K562 (cell line): ENCODE data around the gene RORB. TPM values are rescaled to one million over a fixed set of nuclear protein-coding genes. Genes with fewer than 3 reads are reported as not detected.

Source experiments
- ATAC-seq: fragments of 200-7000 bp; cut with Tn5 transposase; 3 replicates; pipeline ENCODE4 v1.9.1; 2020; ENCODE audit warnings: moderate library complexity
- BruUV-seq: library from RNA; stranded (reverse); fragments of 400-500 nt; replicated peaks from 2 replicates; lab custom pipeline; 2021; lab: Mats Ljungman, UMichigan
- CTCF ChIA-PET: fragments of 300-600 bp; formaldehyde crosslinking; extraction: SDS; loops from one replicate; lab custom pipeline; 2021; ENCODE audit warnings: low intra/inter-chr PET ratio; lab: Yijun Ruan, JAX
- POLR2A ChIA-PET: fragments of 300-600, 350-650 bp; sonication (Branson Sonifier 250); formaldehyde crosslinking; extraction: SDS; loops from one replicate; lab custom pipeline; 2021; ENCODE audit warnings: antibody characterized with exemption, inconsistent platforms; lab: Yijun Ruan, JAX
- DNase-seq, 4 experiments: peaks; one replicate each; pipeline versions ENCODE4 v3.0.0 to v3.0.0-alpha.2; 2011 to 2018; ENCODE audit warnings: low spot score in 3 of 4, mixed read lengths in 3 of 4; ENCODE audit errors: extremely low read depth in 1 of 4
- FAIRE-seq: peaks from 2 replicates; lab custom pipeline; 2011; peaks lifted over from hg19 to GRCh38; lab: Jason Lieb, UNC
- H2AFZ ChIP-seq: 2 replicates; pipeline ENCODE4 v1.6.0; 2011; ENCODE audit warnings: low read depth, low read length, control low read depth, inconsistent platforms
- H3K27ac ChIP-seq: fragments of 200-600 bp; 3 replicates; pipeline ENCODE4 v1.8.0; 2011; ENCODE audit warnings: low read depth, mild to moderate bottlenecking, control low read depth, inconsistent platforms, low read length, moderate library complexity, mixed read lengths; ENCODE audit errors: extremely low read depth
- H3K27me3 ChIP-seq, 2 experiments: fragments of 300-600 bp in 1 of 2; 2 replicates in 1 of 2; 3 replicates in 1 of 2; pipeline versions ENCODE4 v1.6.0 to v1.8.0; 2011; ENCODE audit warnings: inconsistent platforms in 2 of 2, low read length in 2 of 2, mild to moderate bottlenecking in 1 of 2, mixed read lengths in 1 of 2, moderate library complexity in 1 of 2; ENCODE audit not compliant: control insufficient read depth in 2 of 2, insufficient read depth in 2 of 2
- H3K36me3 ChIP-seq: fragments of 300-600 bp; 3 replicates; pipeline ENCODE4 v1.8.0; 2011; ENCODE audit warnings: mild to moderate bottlenecking, low read length, inconsistent platforms; ENCODE audit not compliant: control insufficient read depth, insufficient read depth
- H3K4me1 ChIP-seq, 2 experiments: fragments of 200-600 bp in 1 of 2; replicated peaks in 1 of 2; 2 replicates in 1 of 2; 3 replicates in 1 of 2; pipeline versions ENCODE4 v1.5.1 to v1.8.0; 2011; ENCODE audit warnings: inconsistent platforms in 2 of 2, low read length in 2 of 2, mild to moderate bottlenecking in 1 of 2, mixed read lengths in 1 of 2, moderate library complexity in 1 of 2; ENCODE audit not compliant: control insufficient read depth in 2 of 2, insufficient read depth in 2 of 2
- H3K4me2 ChIP-seq: 2 replicates; pipeline ENCODE4 v1.6.1; 2011; ENCODE audit warnings: low read length, control low read depth, inconsistent platforms, mixed read lengths; ENCODE audit not compliant: insufficient read depth
- H3K4me3 ChIP-seq: fragments of 200-600 bp; sonication (generic), shearing (Covaris generic); 2 replicates; pipeline ENCODE4 v1.5.1; 2016; ENCODE audit warnings: control low read depth, inconsistent platforms
- H3K79me2 ChIP-seq: fragments of 200-600 bp; 3 replicates; pipeline ENCODE4 v1.8.0; 2011; ENCODE audit warnings: low read length, inconsistent platforms; ENCODE audit not compliant: control insufficient read depth, insufficient read depth
- H3K9ac ChIP-seq, 2 experiments: 2 replicates each; pipeline versions ENCODE4 v1.6.0 to v1.6.1; 2011; ENCODE audit warnings: low read depth in 2 of 2, low read length in 2 of 2, control low read depth in 1 of 2, inconsistent platforms in 1 of 2, mild to moderate bottlenecking in 1 of 2, mixed read lengths in 1 of 2; ENCODE audit not compliant: insufficient read depth in 1 of 2
- H3K9me1 ChIP-seq: one replicate; pipeline ENCODE4 v1.6.0; 2011; ENCODE audit warnings: inconsistent platforms, mild to moderate bottlenecking, low read length, moderate library complexity; ENCODE audit not compliant: control insufficient read depth, insufficient read depth
- H3K9me3 ChIP-seq: replicated peaks from 2 replicates; pipeline ENCODE4 v1.5.1; 2011; ENCODE audit warnings: low read depth, low read length, inconsistent platforms; ENCODE audit not compliant: control insufficient read depth, insufficient read depth
- H4K20me1 ChIP-seq: replicated peaks from 2 replicates; pipeline ENCODE4 v1.6.1; 2011; ENCODE audit warnings: low read length, inconsistent platforms, mixed read lengths; ENCODE audit not compliant: control insufficient read depth, insufficient read depth
- CREBBP ChIP-seq: IDR thresholded peaks from one replicate; pipeline ENCODE4 v1.6.1; 2012; ENCODE audit warnings: low read depth, mild to moderate bottlenecking, control low read depth, inconsistent platforms, low read length
- FOXA3 ChIP-seq, 2 experiments: fragments of 450-650 bp in 1 of 2; sonication (generic) in 1 of 2; formaldehyde crosslinking; IDR thresholded peaks in 1 of 2; conservative IDR thresholded peaks in 1 of 2; 2 replicates each; pipeline versions ENCODE4 v1.4.0 to v1.8.0; 2020 to 2022; ENCODE audit warnings: mild to moderate bottlenecking in 2 of 2, missing genetic modification reagents in 1 of 2
- HIVEP1 ChIP-seq: fragments of 250-450 bp; sonication (Bioruptor Pico); IDR thresholded peaks from 2 replicates; pipeline ENCODE4 v1.4.0; 2020; ENCODE audit warnings: mild to moderate bottlenecking
- HNRNPLL ChIP-seq: fragments of 200-400 bp; formaldehyde crosslinking; IDR thresholded peaks from 2 replicates; pipeline ENCODE4 v1.6.1; 2017; ENCODE audit warnings: low read length, low read depth, mild to moderate bottlenecking; ENCODE audit not compliant: poor library complexity, severe bottlenecking
- MCM5 ChIP-seq: fragments of 450-650 bp; IDR thresholded peaks from 2 replicates; pipeline ENCODE4 v1.6.1; 2016; ENCODE audit warnings: low read depth
- NR3C1 ChIP-seq: sonication (generic); formaldehyde crosslinking; IDR thresholded peaks from 2 replicates; pipeline ENCODE4 v1.8.1; 2022; ENCODE audit warnings: missing genetic modification reagents
- RBM39 ChIP-seq: fragments of 200-400 bp; formaldehyde crosslinking; optimal IDR thresholded peaks from 2 replicates; pipeline ENCODE3; 2018; ENCODE audit warnings: low read depth, low read length
- SAFB2 ChIP-seq: fragments of 200-400 bp; formaldehyde crosslinking; IDR thresholded peaks from 2 replicates; pipeline ENCODE4 v1.6.1; 2018; ENCODE audit warnings: borderline replicate concordance, low read length, low read depth, moderate library complexity; ENCODE audit not compliant: severe bottlenecking
- TARDBP ChIP-seq: fragments of 450-650 bp; IDR thresholded peaks from 2 replicates; pipeline ENCODE4 v1.6.1; 2016
- TRIM28 ChIP-seq: fragments of 450-650 bp; IDR thresholded peaks from 2 replicates; pipeline ENCODE4 v1.6.1; 2017
- ZBED1 ChIP-seq: IDR thresholded peaks from 2 replicates; pipeline ENCODE4 v1.6.1; 2014
- ZFX ChIP-seq: sonication (generic); formaldehyde crosslinking; IDR thresholded peaks from 2 replicates; pipeline ENCODE4 v1.8.0; 2022; ENCODE audit warnings: mild to moderate bottlenecking, missing genetic modification reagents, moderate library complexity
- ZKSCAN1 ChIP-seq: fragments of 150-350 bp; IDR thresholded peaks from 2 replicates; pipeline ENCODE4 v1.6.1; 2016; ENCODE audit warnings: low read depth, low read length
- ZNF197 ChIP-seq: fragments of 200-800 bp; sonication (Bioruptor generic); IDR thresholded peaks from 2 replicates; pipeline ENCODE4 v1.6.1; 2016; ENCODE audit warnings: low read depth, missing genetic modification characterization, missing compliant biosample characterization
- ZNF778 ChIP-seq: fragments of 450-650 bp; formaldehyde crosslinking; IDR thresholded peaks from 2 replicates; pipeline ENCODE4 v1.4.0; 2020; ENCODE audit warnings: mild to moderate bottlenecking, moderate library complexity
- ZSCAN29 ChIP-seq: fragments of 450-650 bp; IDR thresholded peaks from 2 replicates; pipeline ENCODE4 v1.6.1; 2017
- WGBS: fragments of 100-300 bp; shearing (Covaris generic); methylation state at CpG from one replicate; pipeline ENCODE4 v1.1.6; 2016; ENCODE audit warnings: low coverage, mixed read lengths; ENCODE audit not compliant: insufficient coverage; ENCODE audit errors: missing lambda C conversion rate; 5-methylcytosine and 5-hydroxymethylcytosine counted together
- in situ Hi-C: fragments of 300-500 bp; cut with MboI; formaldehyde crosslinking; loops from 4 replicates; pipeline ENCODE4 v1.15.0; 2018; ENCODE audit warnings: inconsistent platforms, mixed read lengths
- intact Hi-C: fragments of 100-400 bp; cut with micrococcal nuclease; formaldehyde crosslinking; loops from 2 replicates; pipeline ENCODE4 v1.14.2; 2022
- polyA plus RNA-seq, 8 experiments: library from polyadenylated mRNA; depleted of rRNA in 4 of 8; stranded (reverse) in 5 of 8; unstranded in 3 of 8; fragments of >200 nt; fragmentation: Nextera tagmentation in 2 of 8; fragmentation: Illumina TruSeq in 1 of 8; extraction: Ambion mirVana in 2 of 8; extraction: Trizol in 1 of 8; gene quantifications; 2 replicates each; pipeline versions ENCODE4 v1.2.1 to v1.2.3, GENCODE V29; 2011 to 2014; ENCODE audit warnings: inconsistent platforms in 1 of 8, missing spikeins in 1 of 8
- total RNA-seq, 7 experiments: library from RNA; depleted of rRNA in 6 of 7; stranded (reverse); fragments of >200 nt in 6 of 7; fragmentation: Illumina TruSeq in 2 of 7; extraction: Trizol in 2 of 7; gene quantifications; 2 replicates each; pipeline versions ENCODE4 v1.2.1 to v1.2.3, GENCODE V29; 2011 to 2021; ENCODE audit warnings: low replicate concordance in 1 of 7
- TF ChIP-seq, protein P1 (sequence below): fragments of 250-450 bp; sonication (Bioruptor Pico); IDR thresholded peaks from 2 replicates; pipeline ENCODE4 v1.9.0; 2021; ENCODE audit warnings: mild to moderate bottlenecking
- TF ChIP-seq, protein P2 (sequence below): sonication (generic); formaldehyde crosslinking; IDR thresholded peaks from 2 replicates; pipeline ENCODE4 v1.8.0; 2022; ENCODE audit warnings: mild to moderate bottlenecking, missing genetic modification reagents

RORB gene
- total and polyA plus RNA-seq, 9 of the 15 experiments (the other 6 are each of a cell fraction or from before 2014, with no cell fraction given), result not detected

DNA sequence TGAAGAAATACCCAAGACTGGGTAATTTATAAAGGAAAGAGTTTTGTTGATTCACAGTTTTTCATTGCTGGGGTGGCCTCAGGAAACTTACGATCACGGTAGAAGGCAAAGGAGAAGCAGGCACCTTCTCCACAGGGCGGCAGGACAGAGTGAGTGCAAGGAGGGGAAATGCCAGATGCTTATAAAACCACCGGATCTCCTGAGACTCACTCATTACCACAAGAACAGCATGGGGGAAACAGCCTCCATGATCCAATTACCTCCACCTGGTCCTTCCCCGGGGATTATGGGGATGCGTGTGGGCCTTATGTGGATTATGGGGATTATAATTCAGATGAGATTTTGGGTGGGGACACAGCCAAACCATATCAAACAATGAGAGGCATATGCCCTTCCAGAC lies 18.5 kb upstream of the RORB start:
- ChIA-PET POLR2A (no interaction called here), CTCF (no interaction called here)
- H3K4me3 ChIP-seq, result no peak overlapping the region
- H3K79me2 ChIP-seq, result no peaks in the 10 kb centered on the region
- no peak overlapping the region for H3K27ac ChIP-seq
- H3K4me2 ChIP-seq, result no peak overlapping the region
- H3K9me3 ChIP-seq, result no peaks in the 10 kb centered on the region
- no peaks in the 10 kb centered on the region for H4K20me1 ChIP-seq
- no peak overlapping the region for H2AFZ ChIP-seq
- FAIRE-seq (no peak), ATAC-seq (no peak), DNase-seq (no peak)
- H3K36me3 ChIP-seq, result no peaks in the 10 kb centered on the region
- TF ChIP-seq, protein P1, sequence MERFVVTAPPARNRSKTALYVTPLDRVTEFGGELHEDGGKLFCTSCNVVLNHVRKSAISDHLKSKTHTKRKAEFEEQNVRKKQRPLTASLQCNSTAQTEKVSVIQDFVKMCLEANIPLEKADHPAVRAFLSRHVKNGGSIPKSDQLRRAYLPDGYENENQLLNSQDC, result no peak
- no peak for TF ChIP-seq HNRNPLL
- H3K27me3 ChIP-seq, result no peaks in the 10 kb centered on the region
- no peaks in the 10 kb centered on the region for H3K9me1 ChIP-seq
- intact Hi-C loops (no loop called here), in situ Hi-C loops (no loop called here)
- H3K4me1 ChIP-seq, result no peaks in the 10 kb centered on the region
- H3K9ac ChIP-seq, result no peak overlapping the region
- WGBS, result 5% methylated on average over 6 of the region's 6 CpGs
- no TSS peak for BruUV-seq

DNA sequence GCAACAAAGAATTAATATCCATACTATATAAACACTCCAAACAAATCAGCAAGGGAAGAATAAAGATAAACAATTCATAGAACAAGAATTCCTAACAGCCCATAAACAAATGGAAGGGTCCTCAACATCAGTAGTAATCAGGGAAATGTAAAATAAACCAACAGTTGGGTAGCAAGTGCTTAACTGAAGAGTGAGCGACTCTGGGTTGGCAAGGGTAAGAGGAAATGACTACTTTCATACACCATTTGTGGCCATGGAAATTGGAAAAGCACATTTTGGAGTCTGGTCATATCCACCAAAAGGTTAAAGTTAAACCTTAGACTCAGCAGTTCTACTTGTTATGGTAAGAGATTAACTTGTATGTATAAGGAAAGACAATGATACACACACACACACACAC lies 17.4 kb upstream of the RORB start:
- Histone ChIP-seq H3K36me3 (no peaks in the 10 kb centered on the region), H3K9me1 (no peaks in the 10 kb centered on the region), H3K27ac (no peak overlapping the region), H3K9me3 (no peaks in the 10 kb centered on the region), H3K27me3 (no peaks in the 10 kb centered on the region), H3K4me3 (no peak overlapping the region), H3K4me1 (no peaks in the 10 kb centered on the region), H3K79me2 (no peaks in the 10 kb centered on the region), H3K4me2 (no peak overlapping the region), H3K9ac (no peak overlapping the region), H2AFZ (no peak overlapping the region), H4K20me1 (no peaks in the 10 kb centered on the region)
- ChIA-PET CTCF (no interaction called here), POLR2A (no interaction called here)
- intact Hi-C loops (no loop called here), in situ Hi-C loops (no loop called here)
- DNase-seq (no peak), FAIRE-seq (no peak), ATAC-seq (no peak)
- no TSS peak for BruUV-seq
- WGBS, result 0% methylated on average over 1 of the region's 1 CpG
- TF ChIP-seq ZFX (CRISPR knock-in tag) (no peak), CREBBP (no peak), MCM5 (no peak), ZNF197 (CRISPR knock-in tag) (no peak), HIVEP1 (CRISPR knock-in tag) (no peak), SAFB2 (no peak), ZSCAN29 (no peak), ZBED1 (no peak), FOXA3 (CRISPR knock-in tag; conservative IDR thresholded peaks at IDR 0.05 in 1 of 2, IDR thresholded peaks at IDR 0.05 in 1 of 2) (no peak), ZKSCAN1 (no peak), TRIM28 (no peak), RBM39 (no peak), NR3C1 (CRISPR knock-in tag) (no peak), TARDBP (no peak), ZNF778 (no peak)
- TF ChIP-seq, protein P2, sequence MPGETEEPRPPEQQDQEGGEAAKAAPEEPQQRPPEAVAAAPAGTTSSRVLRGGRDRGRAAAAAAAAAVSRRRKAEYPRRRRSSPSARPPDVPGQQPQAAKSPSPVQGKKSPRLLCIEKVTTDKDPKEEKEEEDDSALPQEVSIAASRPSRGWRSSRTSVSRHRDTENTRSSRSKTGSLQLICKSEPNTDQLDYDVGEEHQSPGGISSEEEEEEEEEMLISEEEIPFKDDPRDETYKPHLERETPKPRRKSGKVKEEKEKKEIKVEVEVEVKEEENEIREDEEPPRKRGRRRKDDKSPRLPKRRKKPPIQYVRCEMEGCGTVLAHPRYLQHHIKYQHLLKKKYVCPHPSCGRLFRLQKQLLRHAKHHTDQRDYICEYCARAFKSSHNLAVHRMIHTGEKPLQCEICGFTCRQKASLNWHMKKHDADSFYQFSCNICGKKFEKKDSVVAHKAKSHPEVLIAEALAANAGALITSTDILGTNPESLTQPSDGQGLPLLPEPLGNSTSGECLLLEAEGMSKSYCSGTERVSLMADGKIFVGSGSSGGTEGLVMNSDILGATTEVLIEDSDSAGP (CRISPR knock-in tag), result no peak
